Mammary microvascular endothelial cell (primary cell): ENCODE data around the gene IFNL4. TPM values are rescaled to one million over a fixed set of nuclear protein-coding genes. Genes with fewer than 3 reads are reported as not detected.

Experiments used
- total RNA-seq: library from RNA; depleted of rRNA; stranded (reverse); fragments of >200 nt; gene quantifications from 2 replicates; pipeline ENCODE4 v1.2.3, GENCODE V29; 2015

IFNL4 gene
- not detected in 2 replicates for total RNA-seq

GRCh38 chr19:39248806-39249205, at the start of gene IFNL4:
Gene IFNL4, minus strand, starts transcription at chr19:39248856.

DNA sequence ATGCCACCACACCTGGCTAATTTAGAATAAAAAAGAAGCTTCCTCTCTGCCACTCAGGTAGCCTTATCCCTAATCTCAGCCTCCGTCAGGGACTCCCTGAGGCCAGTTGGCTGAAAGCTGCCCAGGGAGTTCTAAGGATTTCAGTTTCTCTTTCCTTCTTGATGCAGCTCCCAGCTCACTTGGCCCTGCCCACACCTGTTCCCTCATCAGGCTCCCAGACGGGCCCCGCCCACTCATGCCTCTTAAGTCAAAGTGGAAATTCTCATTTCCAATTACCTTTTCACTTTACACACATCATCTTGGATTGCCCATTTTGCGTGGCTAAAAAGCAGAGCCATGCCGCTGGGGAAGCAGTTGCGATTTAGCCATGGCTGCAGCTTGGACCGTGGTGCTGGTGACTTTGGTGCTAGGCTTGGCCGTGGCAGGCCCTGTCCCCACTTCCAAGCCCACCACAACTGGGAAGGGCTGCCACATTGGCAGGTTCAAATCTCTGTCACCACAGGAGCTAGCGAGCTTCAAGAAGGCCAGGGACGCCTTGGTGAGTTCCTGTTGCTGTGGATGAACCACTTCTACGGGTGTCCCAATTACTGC, 47.5 kb upstream of the IFNL4 start, which contains the start of gene IFNL1:
Gene IFNL1, plus strand, starts transcription at position 353 of the 591 bp plus-strand sequence. Its CDS starts 15 bp downstream, at position 368.

DNA sequence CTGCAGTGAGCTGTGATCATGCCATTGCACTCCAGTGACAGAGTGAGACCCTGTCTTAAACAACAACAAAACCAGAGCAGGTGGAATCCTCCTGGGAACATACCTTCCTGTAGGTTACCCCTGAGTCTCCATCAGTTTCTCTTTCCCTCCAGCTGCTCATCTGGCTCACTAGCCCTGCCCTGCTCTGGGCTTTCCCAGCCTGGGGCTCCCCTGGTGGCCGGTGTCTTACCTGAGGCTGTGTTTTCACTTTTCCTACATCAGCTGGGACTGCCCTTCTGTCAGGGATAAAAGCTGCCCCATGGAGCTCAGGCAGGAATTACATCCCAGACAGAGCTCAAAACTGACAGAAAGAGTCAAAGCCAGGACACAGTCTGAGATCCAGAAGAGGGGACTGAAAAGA, 19.4 kb upstream of the IFNL4 start, which contains the start of gene IFNL2:
Gene IFNL2, plus strand, starts transcription at position 312 of the 400 bp plus-strand sequence. CDS start 173 bp downstream, outside the sequence.

GRCh38 chr19:39244410-39245100, 4.1 kb downstream of the IFNL4 start, which contains the start of gene IFNL3:
Gene IFNL3, minus strand, starts transcription at chr19:39245006. Its CDS starts 39 bp downstream, at chr19:39244967.

GRCh38 chr19:39203372-39204341, 45.0 kb downstream of the IFNL4 start, which contains the start of gene SYCN:
Gene SYCN, minus strand, starts transcription at chr19:39204263. Its CDS starts 9 bp downstream, at chr19:39204254.

GRCh38 chr19:39196860-39197562, 51.6 kb downstream of the IFNL4 start, which contains the start of gene NCCRP1:
Gene NCCRP1, plus strand, starts transcription at chr19:39196964. Its CDS starts 19 bp downstream, at chr19:39196983.

Other genes with a start within 250 kb of the IFNL4 start
- 0.34 and 2.7 TPM in 2 replicates for gene FBXO27, start 216.3 kb downstream of the IFNL4 start, total RNA-seq
- gene ACP7, start 164.5 kb downstream of the IFNL4 start, total RNA-seq = 0.10 and 0.33 TPM in 2 replicates
- 10.0 and 16.9 TPM in 2 replicates for gene PAK4, start 123.1 kb downstream of the IFNL4 start, total RNA-seq
- gene NCCRP1, start 51.9 kb downstream of the IFNL4 start, total RNA-seq = 0.15 TPM in 1 of 2 replicates, not detected in the other
- gene SYCN, start 44.6 kb downstream of the IFNL4 start, total RNA-seq = not detected in 2 replicates
- gene IFNL3, start 3.9 kb downstream of the IFNL4 start, total RNA-seq = not detected in 2 replicates
- not detected in 2 replicates for gene IFNL2, start 19.5 kb upstream of the IFNL4 start, total RNA-seq
- not detected in 2 replicates for gene IFNL1, start 47.6 kb upstream of the IFNL4 start, total RNA-seq
- 0.25 and 0.47 TPM in 2 replicates for gene LRFN1, start 72.0 kb upstream of the IFNL4 start, total RNA-seq
- gene GMFG, start 87.2 kb upstream of the IFNL4 start, total RNA-seq = 85.3 and 115 TPM in 2 replicates
- gene SAMD4B, start 93.6 kb upstream of the IFNL4 start, total RNA-seq = 40.3 and 43.9 TPM in 2 replicates
- gene PAF1, start 142.2 kb upstream of the IFNL4 start, total RNA-seq = 39.4 and 49.1 TPM in 2 replicates
- gene MED29, start 142.5 kb upstream of the IFNL4 start, total RNA-seq = 19.3 and 25.0 TPM in 2 replicates
- gene ZFP36, start 158.0 kb upstream of the IFNL4 start, total RNA-seq = 17.3 and 17.5 TPM in 2 replicates
- gene PLEKHG2, start 163.8 kb upstream of the IFNL4 start, total RNA-seq = 8.9 and 16.5 TPM in 2 replicates
- 1,349 and 1,363 TPM in 2 replicates for gene RPS16, start 187.1 kb upstream of the IFNL4 start, total RNA-seq
- 72.3 and 79.9 TPM in 2 replicates for gene SUPT5H, start 196.7 kb upstream of the IFNL4 start, total RNA-seq
- 106 and 118 TPM in 2 replicates for gene TIMM50, start 232.0 kb upstream of the IFNL4 start, total RNA-seq